HEK293 (cell line): ENCODE measurements around the gene IL11.

Experiments used
- GLIS2 ChIP-seq: fragments of 450-650 bp; formaldehyde crosslinking; IDR thresholded peaks from 2 replicates; pipeline ENCODE4 v1.5.1; 2016; ENCODE audit warnings: missing biosample characterization, missing genetic modification characterization
- YY1 ChIP-seq: fragments of 450-650 bp; formaldehyde crosslinking; IDR thresholded peaks from 2 replicates; pipeline ENCODE4 v1.5.1; 2018; ENCODE audit warnings: missing biosample characterization, missing genetic modification characterization
- ZBTB21 ChIP-seq: fragments of 450-650 bp; formaldehyde crosslinking; IDR thresholded peaks from 2 replicates; pipeline ENCODE4 v1.5.1; 2017; ENCODE audit warnings: missing biosample characterization, missing genetic modification characterization
- ZBTB48 ChIP-seq: fragments of 450-650 bp; formaldehyde crosslinking; IDR thresholded peaks from 2 replicates; pipeline ENCODE4 v1.5.1; 2016; ENCODE audit warnings: missing biosample characterization, missing genetic modification characterization
- ZEB2 ChIP-seq: fragments of 450-650 bp; formaldehyde crosslinking; IDR thresholded peaks from 2 replicates; pipeline ENCODE4 v1.5.1; 2016; ENCODE audit warnings: missing biosample characterization, missing genetic modification characterization
- ZFP37 ChIP-seq: fragments of 450-650 bp; formaldehyde crosslinking; IDR thresholded peaks from 2 replicates; pipeline ENCODE4 v1.5.1; 2016; ENCODE audit warnings: missing biosample characterization, missing genetic modification characterization
- ZIC2 ChIP-seq: fragments of 450-650 bp; formaldehyde crosslinking; IDR thresholded peaks from 2 replicates; pipeline ENCODE4 v1.5.1; 2016; ENCODE audit warnings: missing biosample characterization, missing genetic modification characterization
- ZNF114 ChIP-seq: fragments of 450-650 bp; formaldehyde crosslinking; IDR thresholded peaks from 2 replicates; pipeline ENCODE4 v1.5.0; 2017; ENCODE audit warnings: missing biosample characterization, missing genetic modification characterization
- ZNF140 ChIP-seq: fragments of 450-650 bp; formaldehyde crosslinking; IDR thresholded peaks from 2 replicates; pipeline ENCODE4 v1.5.1; 2016; ENCODE audit warnings: missing biosample characterization, missing genetic modification characterization
- ZNF157 ChIP-seq: fragments of 450-650 bp; formaldehyde crosslinking; IDR thresholded peaks from 2 replicates; pipeline ENCODE4 v1.5.1; 2016; ENCODE audit warnings: missing biosample characterization, missing genetic modification characterization
- ZNF175 ChIP-seq: fragments of 450-650 bp; formaldehyde crosslinking; IDR thresholded peaks from 2 replicates; pipeline ENCODE4 v1.5.1; 2016; ENCODE audit warnings: missing biosample characterization, missing genetic modification characterization
- ZNF184 ChIP-seq: fragments of 450-650 bp; IDR thresholded peaks from 2 replicates; pipeline ENCODE4 v1.5.1; 2018; ENCODE audit warnings: missing biosample characterization, mild to moderate bottlenecking, missing genetic modification characterization
- ZNF223 ChIP-seq: fragments of 450-650 bp; formaldehyde crosslinking; IDR thresholded peaks from 2 replicates; pipeline ENCODE4 v1.5.1; 2016; ENCODE audit warnings: missing biosample characterization, missing genetic modification characterization
- ZNF501 ChIP-seq: fragments of 450-650 bp; formaldehyde crosslinking; IDR thresholded peaks from 2 replicates; pipeline ENCODE4 v1.5.1; 2016; ENCODE audit warnings: missing biosample characterization, missing genetic modification characterization
- ZNF521 ChIP-seq: fragments of 450-650 bp; formaldehyde crosslinking; IDR thresholded peaks from 2 replicates; pipeline ENCODE4 v1.5.1; 2017; ENCODE audit warnings: missing biosample characterization, mild to moderate bottlenecking, missing genetic modification characterization
- ZNF529 ChIP-seq: fragments of 450-650 bp; formaldehyde crosslinking; IDR thresholded peaks from 2 replicates; pipeline ENCODE4 v1.5.1; 2017; ENCODE audit warnings: missing genetic modification characterization, missing biosample characterization; ENCODE audit not compliant: insufficient replicate concordance
- ZNF549 ChIP-seq: fragments of 450-650 bp; IDR thresholded peaks from 2 replicates; pipeline ENCODE4 v1.5.1; 2018; ENCODE audit warnings: missing biosample characterization, missing genetic modification characterization, mild to moderate bottlenecking, inconsistent platforms, moderate library complexity
- ZNF558 ChIP-seq: fragments of 450-650 bp; formaldehyde crosslinking; IDR thresholded peaks from 2 replicates; pipeline ENCODE4 v1.5.1; 2016; ENCODE audit warnings: missing biosample characterization, missing genetic modification characterization
- ZNF596 ChIP-seq: fragments of 450-650 bp; IDR thresholded peaks from 2 replicates; pipeline ENCODE4 v1.5.0; 2018; ENCODE audit warnings: missing biosample characterization, mild to moderate bottlenecking, missing genetic modification characterization, moderate library complexity
- ZNF621 ChIP-seq: fragments of 450-650 bp; formaldehyde crosslinking; IDR thresholded peaks from 2 replicates; pipeline ENCODE4 v1.5.1; 2017; ENCODE audit warnings: missing biosample characterization, missing genetic modification characterization
- ZNF624 ChIP-seq: fragments of 450-650 bp; formaldehyde crosslinking; IDR thresholded peaks from 2 replicates; pipeline ENCODE4 v1.5.1; 2017; ENCODE audit warnings: missing biosample characterization, missing genetic modification characterization
- ZNF626 ChIP-seq: fragments of 450-650 bp; sonication (Bioruptor Pico); formaldehyde crosslinking; IDR thresholded peaks from 2 replicates; pipeline ENCODE4 v1.5.1; 2018; ENCODE audit warnings: missing biosample characterization, missing genetic modification characterization, inconsistent platforms
- ZSCAN16 ChIP-seq: fragments of 450-650 bp; formaldehyde crosslinking; IDR thresholded peaks from 2 replicates; pipeline ENCODE4 v1.5.1; 2016; ENCODE audit warnings: missing biosample characterization, missing genetic modification characterization
- ZSCAN30 ChIP-seq: fragments of 450-650 bp; IDR thresholded peaks from 2 replicates; pipeline ENCODE4 v1.5.1; 2018; ENCODE audit warnings: missing biosample characterization, mild to moderate bottlenecking, missing genetic modification characterization, moderate library complexity
- TF ChIP-seq, protein P1 (sequence below): fragments of 450-650 bp; formaldehyde crosslinking; IDR thresholded peaks from 2 replicates; pipeline ENCODE4 v1.5.1; 2016; ENCODE audit warnings: missing biosample characterization, missing genetic modification characterization
- TF ChIP-seq, protein P2 (sequence below): fragments of 450-650 bp; formaldehyde crosslinking; IDR thresholded peaks from 2 replicates; pipeline ENCODE4 v1.5.1; 2016; ENCODE audit warnings: missing biosample characterization, missing genetic modification characterization
- TF ChIP-seq, protein P3 (sequence below): fragments of 450-650 bp; formaldehyde crosslinking; IDR thresholded peaks from 2 replicates; pipeline ENCODE4 v1.5.1; 2017; ENCODE audit warnings: missing biosample characterization, missing genetic modification characterization
- TF ChIP-seq, protein P4 (sequence below): fragments of 450-650 bp; formaldehyde crosslinking; IDR thresholded peaks from 2 replicates; pipeline ENCODE4 v1.5.1; 2016; ENCODE audit warnings: missing biosample characterization, missing genetic modification characterization
- TF ChIP-seq, protein P5 (sequence below): fragments of 450-650 bp; formaldehyde crosslinking; IDR thresholded peaks from 2 replicates; pipeline ENCODE4 v1.5.1; 2016; ENCODE audit warnings: missing biosample characterization, missing genetic modification characterization
- TF ChIP-seq, protein P6 (sequence below): fragments of 450-650 bp; formaldehyde crosslinking; IDR thresholded peaks from 2 replicates; pipeline ENCODE4 v1.5.1; 2016; ENCODE audit warnings: missing biosample characterization, missing genetic modification characterization

Gene IL11

DNA sequence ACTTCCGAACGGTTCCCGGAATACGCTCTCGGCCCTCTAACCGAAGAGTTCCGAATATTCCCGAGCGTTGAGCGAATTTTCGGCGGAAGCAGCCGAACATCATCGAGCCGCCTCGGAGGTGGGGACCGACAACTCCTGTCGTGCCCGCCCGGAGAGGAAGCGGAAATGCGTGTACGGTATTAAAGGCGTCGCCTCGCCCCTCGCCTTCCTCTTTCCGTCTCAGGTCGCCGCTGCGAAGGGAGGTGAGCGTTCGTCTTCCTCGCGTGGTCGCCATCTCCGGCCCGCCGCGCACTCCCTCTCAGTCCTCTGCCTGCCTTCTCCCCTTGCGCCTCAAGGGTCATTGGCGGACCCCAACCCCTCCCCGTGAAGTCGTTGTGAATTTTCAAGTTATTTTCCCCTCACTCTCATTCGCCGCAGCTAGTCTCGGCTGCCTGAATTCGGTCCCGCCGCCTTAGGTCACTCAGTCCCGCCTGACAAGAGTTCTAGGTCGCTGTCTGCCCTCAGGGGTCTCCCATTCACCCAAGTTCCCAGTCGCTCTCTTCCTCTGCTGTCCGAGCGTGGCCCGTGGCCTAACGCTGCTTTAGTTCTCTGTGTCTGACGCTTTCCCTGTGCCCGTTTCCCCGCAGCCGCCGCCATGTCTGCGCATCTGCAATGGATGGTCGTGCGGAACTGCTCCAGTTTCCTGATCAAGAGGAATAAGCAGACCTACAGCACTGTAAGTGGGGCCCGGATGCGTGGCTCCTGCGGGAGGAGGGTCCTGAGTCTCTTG, 15.6 kb upstream of the IL11 start, which contains the start of gene RPL28 (continued):
- TF ChIP-seq ZNF157 (no peak), ZNF558 (tag by site-specific recombination) (no peak), ZNF596 (tag by site-specific recombination) (no peak), ZNF549 (tag by site-specific recombination) (no peak), ZNF501 (tag by site-specific recombination) (peak; percentile 91), ZNF114 (no peak), ZBTB48 (tag by site-specific recombination) (no peak; the same call in 1 of the 2 replicates), ZNF140 (tag by site-specific recombination) (no peak), ZNF626 (tag by site-specific recombination) (no peak), ZNF223 (tag by site-specific recombination) (no peak), ZSCAN30 (tag by site-specific recombination) (no peak), ZBTB21 (tag by site-specific recombination) (peak; percentile 29; the same call in 1 of the 2 replicates), YY1 (tag by site-specific recombination) (peak; percentile 65; the same call in 1 of the 2 replicates), ZEB2 (tag by site-specific recombination) (no peak), ZNF184 (tag by site-specific recombination) (no peak), ZNF621 (tag by site-specific recombination) (no peak), GLIS2 (tag by site-specific recombination) (no peak), ZFP37 (peak; percentile 83), ZNF529 (no peak), ZNF624 (no peak), ZNF521 (no peak), ZSCAN16 (tag by site-specific recombination) (no peak), ZIC2 (tag by site-specific recombination) (no peak), ZNF175 (tag by site-specific recombination) (no peak)
- TF ChIP-seq, protein P1, sequence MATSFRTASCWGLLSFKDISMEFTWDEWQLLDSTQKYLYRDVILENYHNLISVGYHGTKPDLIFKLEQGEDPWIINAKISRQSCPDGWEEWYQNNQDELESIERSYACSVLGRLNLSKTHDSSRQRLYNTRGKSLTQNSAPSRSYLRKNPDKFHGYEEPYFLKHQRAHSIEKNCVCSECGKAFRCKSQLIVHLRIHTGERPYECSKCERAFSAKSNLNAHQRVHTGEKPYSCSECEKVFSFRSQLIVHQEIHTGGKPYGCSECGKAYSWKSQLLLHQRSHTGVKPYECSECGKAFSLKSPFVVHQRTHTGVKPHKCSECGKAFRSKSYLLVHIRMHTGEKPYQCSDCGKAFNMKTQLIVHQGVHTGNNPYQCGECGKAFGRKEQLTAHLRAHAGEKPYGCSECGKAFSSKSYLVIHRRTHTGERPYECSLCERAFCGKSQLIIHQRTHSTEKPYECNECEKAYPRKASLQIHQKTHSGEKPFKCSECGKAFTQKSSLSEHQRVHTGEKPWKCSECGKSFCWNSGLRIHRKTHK (tag by site-specific recombination) = no peak
- TF ChIP-seq, protein P2, sequence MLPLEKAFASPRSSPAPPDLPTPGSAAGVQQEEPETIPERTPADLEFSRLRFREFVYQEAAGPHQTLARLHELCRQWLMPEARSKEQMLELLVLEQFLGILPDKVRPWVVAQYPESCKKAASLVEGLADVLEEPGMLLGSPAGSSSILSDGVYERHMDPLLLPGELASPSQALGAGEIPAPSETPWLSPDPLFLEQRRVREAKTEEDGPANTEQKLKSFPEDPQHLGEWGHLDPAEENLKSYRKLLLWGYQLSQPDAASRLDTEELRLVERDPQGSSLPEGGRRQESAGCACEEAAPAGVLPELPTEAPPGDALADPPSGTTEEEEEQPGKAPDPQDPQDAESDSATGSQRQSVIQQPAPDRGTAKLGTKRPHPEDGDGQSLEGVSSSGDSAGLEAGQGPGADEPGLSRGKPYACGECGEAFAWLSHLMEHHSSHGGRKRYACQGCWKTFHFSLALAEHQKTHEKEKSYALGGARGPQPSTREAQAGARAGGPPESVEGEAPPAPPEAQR = no peak
- TF ChIP-seq, protein P3, sequence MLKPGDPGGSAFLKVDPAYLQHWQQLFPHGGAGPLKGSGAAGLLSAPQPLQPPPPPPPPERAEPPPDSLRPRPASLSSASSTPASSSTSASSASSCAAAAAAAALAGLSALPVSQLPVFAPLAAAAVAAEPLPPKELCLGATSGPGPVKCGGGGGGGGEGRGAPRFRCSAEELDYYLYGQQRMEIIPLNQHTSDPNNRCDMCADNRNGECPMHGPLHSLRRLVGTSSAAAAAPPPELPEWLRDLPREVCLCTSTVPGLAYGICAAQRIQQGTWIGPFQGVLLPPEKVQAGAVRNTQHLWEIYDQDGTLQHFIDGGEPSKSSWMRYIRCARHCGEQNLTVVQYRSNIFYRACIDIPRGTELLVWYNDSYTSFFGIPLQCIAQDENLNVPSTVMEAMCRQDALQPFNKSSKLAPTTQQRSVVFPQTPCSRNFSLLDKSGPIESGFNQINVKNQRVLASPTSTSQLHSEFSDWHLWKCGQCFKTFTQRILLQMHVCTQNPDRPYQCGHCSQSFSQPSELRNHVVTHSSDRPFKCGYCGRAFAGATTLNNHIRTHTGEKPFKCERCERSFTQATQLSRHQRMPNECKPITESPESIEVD (tag by site-specific recombination) = no peak
- TF ChIP-seq, protein P4, sequence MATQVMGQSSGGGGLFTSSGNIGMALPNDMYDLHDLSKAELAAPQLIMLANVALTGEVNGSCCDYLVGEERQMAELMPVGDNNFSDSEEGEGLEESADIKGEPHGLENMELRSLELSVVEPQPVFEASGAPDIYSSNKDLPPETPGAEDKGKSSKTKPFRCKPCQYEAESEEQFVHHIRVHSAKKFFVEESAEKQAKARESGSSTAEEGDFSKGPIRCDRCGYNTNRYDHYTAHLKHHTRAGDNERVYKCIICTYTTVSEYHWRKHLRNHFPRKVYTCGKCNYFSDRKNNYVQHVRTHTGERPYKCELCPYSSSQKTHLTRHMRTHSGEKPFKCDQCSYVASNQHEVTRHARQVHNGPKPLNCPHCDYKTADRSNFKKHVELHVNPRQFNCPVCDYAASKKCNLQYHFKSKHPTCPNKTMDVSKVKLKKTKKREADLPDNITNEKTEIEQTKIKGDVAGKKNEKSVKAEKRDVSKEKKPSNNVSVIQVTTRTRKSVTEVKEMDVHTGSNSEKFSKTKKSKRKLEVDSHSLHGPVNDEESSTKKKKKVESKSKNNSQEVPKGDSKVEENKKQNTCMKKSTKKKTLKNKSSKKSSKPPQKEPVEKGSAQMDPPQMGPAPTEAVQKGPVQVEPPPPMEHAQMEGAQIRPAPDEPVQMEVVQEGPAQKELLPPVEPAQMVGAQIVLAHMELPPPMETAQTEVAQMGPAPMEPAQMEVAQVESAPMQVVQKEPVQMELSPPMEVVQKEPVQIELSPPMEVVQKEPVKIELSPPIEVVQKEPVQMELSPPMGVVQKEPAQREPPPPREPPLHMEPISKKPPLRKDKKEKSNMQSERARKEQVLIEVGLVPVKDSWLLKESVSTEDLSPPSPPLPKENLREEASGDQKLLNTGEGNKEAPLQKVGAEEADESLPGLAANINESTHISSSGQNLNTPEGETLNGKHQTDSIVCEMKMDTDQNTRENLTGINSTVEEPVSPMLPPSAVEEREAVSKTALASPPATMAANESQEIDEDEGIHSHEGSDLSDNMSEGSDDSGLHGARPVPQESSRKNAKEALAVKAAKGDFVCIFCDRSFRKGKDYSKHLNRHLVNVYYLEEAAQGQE (tag by site-specific recombination) = 0 out of 2 replicates have a peak, but pooled peaks have one; percentile 9
- TF ChIP-seq, protein P5, sequence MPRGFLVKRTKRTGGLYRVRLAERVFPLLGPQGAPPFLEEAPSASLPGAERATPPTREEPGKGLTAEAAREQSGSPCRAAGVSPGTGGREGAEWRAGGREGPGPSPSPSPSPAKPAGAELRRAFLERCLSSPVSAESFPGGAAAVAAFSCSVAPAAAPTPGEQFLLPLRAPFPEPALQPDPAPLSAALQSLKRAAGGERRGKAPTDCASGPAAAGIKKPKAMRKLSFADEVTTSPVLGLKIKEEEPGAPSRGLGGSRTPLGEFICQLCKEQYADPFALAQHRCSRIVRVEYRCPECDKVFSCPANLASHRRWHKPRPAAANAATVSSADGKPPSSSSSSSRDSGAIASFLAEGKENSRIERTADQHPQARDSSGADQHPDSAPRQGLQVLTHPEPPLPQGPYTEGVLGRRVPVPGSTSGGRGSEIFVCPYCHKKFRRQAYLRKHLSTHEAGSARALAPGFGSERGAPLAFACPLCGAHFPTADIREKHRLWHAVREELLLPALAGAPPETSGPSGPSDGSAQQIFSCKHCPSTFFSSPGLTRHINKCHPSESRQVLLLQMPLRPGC (tag by site-specific recombination) = peak; percentile 22; the same call in 1 of the 2 replicates
- TF ChIP-seq, protein P6, sequence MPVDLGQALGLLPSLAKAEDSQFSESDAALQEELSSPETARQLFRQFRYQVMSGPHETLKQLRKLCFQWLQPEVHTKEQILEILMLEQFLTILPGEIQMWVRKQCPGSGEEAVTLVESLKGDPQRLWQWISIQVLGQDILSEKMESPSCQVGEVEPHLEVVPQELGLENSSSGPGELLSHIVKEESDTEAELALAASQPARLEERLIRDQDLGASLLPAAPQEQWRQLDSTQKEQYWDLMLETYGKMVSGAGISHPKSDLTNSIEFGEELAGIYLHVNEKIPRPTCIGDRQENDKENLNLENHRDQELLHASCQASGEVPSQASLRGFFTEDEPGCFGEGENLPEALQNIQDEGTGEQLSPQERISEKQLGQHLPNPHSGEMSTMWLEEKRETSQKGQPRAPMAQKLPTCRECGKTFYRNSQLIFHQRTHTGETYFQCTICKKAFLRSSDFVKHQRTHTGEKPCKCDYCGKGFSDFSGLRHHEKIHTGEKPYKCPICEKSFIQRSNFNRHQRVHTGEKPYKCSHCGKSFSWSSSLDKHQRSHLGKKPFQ (tag by site-specific recombination) = no peak
